GM21786 (cell line): ENCODE measurements around the gene IER3IP1.
"Not testable (repeated sequence)": the region's sequence is repeated elsewhere in the genome, so short reads cannot be mapped to it uniquely, and the experiment has no call there.

Experiments used
- ATAC-seq: cut with Tn5 transposase; IDR thresholded peaks from one replicate; pipeline ENCODE4 v1.9.1; 2021; ENCODE audit not compliant: unreplicated experiment

The IER3IP1 gene

GRCh38 chr18:47160256-47160655 lies 15.9 kb downstream of the IER3IP1 start:
- no peak for ATAC-seq

- ATAC-seq = not testable (repeated sequence)
Measured at GRCh38 chr18:47158404-47158803, 17.8 kb downstream of the IER3IP1 start.

GRCh38 chr18:47151439-47151838 lies 24.7 kb downstream of the IER3IP1 start:
- ATAC-seq = no peak

- ATAC-seq = peak; percentile 6
Measured at GRCh38 chr18:47150824-47151366, 25.3 kb downstream of the IER3IP1 start.

- ATAC-seq = peak; percentile 93
Measured at GRCh38 chr18:47150029-47150823, 25.9 kb downstream of the IER3IP1 start, which contains the start of gene HDHD2. TSS of gene HDHD2 (minus strand) at chr18:47150500. CDS start at chr18:47136439, 14,061 bp downstream.

- ATAC-seq = no peak
Measured at GRCh38 chr18:47149457-47150028, 26.6 kb downstream of the IER3IP1 start.

GRCh38 chr18:47146206-47146605 lies 30.0 kb downstream of the IER3IP1 start:
- ATAC-seq = no peak

GRCh38 chr18:47143899-47144485 lies 32.2 kb downstream of the IER3IP1 start:
- ATAC-seq = no peak

- no peak for ATAC-seq
Measured at GRCh38 chr18:47143153-47143552, 33.0 kb downstream of the IER3IP1 start.

- ATAC-seq = no peak
Measured at GRCh38 chr18:47141289-47141688, 34.9 kb downstream of the IER3IP1 start.

- no peak for ATAC-seq
Measured at GRCh38 chr18:47121146-47121545, 55.0 kb downstream of the IER3IP1 start.

GRCh38 chr18:47120428-47120827 lies 55.7 kb downstream of the IER3IP1 start:
- ATAC-seq = peak; percentile 95

GRCh38 chr18:47118981-47119380 lies 57.2 kb downstream of the IER3IP1 start:
- ATAC-seq = no peak

- no peak for ATAC-seq
Measured at GRCh38 chr18:47115205-47115604, 61.0 kb downstream of the IER3IP1 start.

- no peak for ATAC-seq
Measured at GRCh38 chr18:47113796-47114540, 62.2 kb downstream of the IER3IP1 start.

- ATAC-seq = no peak
Measured at GRCh38 chr18:47110492-47111274, 65.5 kb downstream of the IER3IP1 start.

GRCh38 chr18:47109720-47110119 lies 66.4 kb downstream of the IER3IP1 start:
- ATAC-seq = no peak

GRCh38 chr18:47108998-47109405 lies 67.2 kb downstream of the IER3IP1 start:
- no peak for ATAC-seq

- no peak for ATAC-seq
Measured at GRCh38 chr18:47108373-47108772, 67.8 kb downstream of the IER3IP1 start.
